ENCODE data around the gene SOD2.

Gene SOD2

GRCh38 chr6:159700970-159701369 lies 7.9 kb upstream of the SOD2 start:
- no peak overlapping the region for H3K27ac ChIP-seq (replicated peaks)
- H3K27me3 ChIP-seq (ENCODE audit: insufficient read depth, poor library complexity, severe bottlenecking): no peaks in the 10 kb centered on the region
- no peak overlapping the region for H3K4me3 ChIP-seq (replicated peaks; ENCODE audit: insufficient read depth, low read length)
- TF ChIP-seq REST (IDR thresholded peaks at IDR 0.05; ENCODE audit: insufficient replicate concordance, low read depth) (no peak), POLR2AphosphoS5 (IDR thresholded peaks at IDR 0.05; ENCODE audit: low read depth) (no peak), CTCF (IDR thresholded peaks at IDR 0.05; ENCODE audit: insufficient read depth, low read length) (no peak), SPI1 (IDR thresholded peaks at IDR 0.05; ENCODE audit: borderline replicate concordance, low read depth) (no peak), GABPA (IDR thresholded peaks at IDR 0.05; ENCODE audit: low read depth) (no peak)
- DNase-seq (ENCODE audit: low read depth in 1 of 2, low spot score in 1 of 2): no peak

- H3K27me3 ChIP-seq (ENCODE audit: insufficient read depth, poor library complexity, severe bottlenecking): no peaks in the 10 kb centered on the region
- TF ChIP-seq SPI1 (IDR thresholded peaks at IDR 0.05; ENCODE audit: borderline replicate concordance, low read depth) (no peak), CTCF (IDR thresholded peaks at IDR 0.05; ENCODE audit: insufficient read depth, low read length) (no peak), POLR2AphosphoS5 (IDR thresholded peaks at IDR 0.05; ENCODE audit: low read depth) (no peak), GABPA (IDR thresholded peaks at IDR 0.05; ENCODE audit: low read depth) (no peak), REST (IDR thresholded peaks at IDR 0.05; ENCODE audit: insufficient replicate concordance, low read depth) (no peak)
- no peak overlapping the region for H3K27ac ChIP-seq (replicated peaks)
- no peak for DNase-seq (ENCODE audit: low read depth in 1 of 2, low spot score in 1 of 2)
- no peak overlapping the region for H3K4me3 ChIP-seq (replicated peaks; ENCODE audit: insufficient read depth, low read length)
Observed at GRCh38 chr6:159695984-159696383, 2.9 kb upstream of the SOD2 start.

GRCh38 chr6:159693894-159694545 lies 979 bp upstream of the SOD2 start:
- Histone ChIP-seq H3K27me3 (ENCODE audit: insufficient read depth, poor library complexity, severe bottlenecking) (no peaks in the 10 kb centered on the region), H3K27ac (replicated peaks) (peak overlapping the region; percentile 96), H3K4me3 (replicated peaks; ENCODE audit: insufficient read depth, low read length) (peak overlapping the region; percentile 80)
- TF ChIP-seq POLR2AphosphoS5 (IDR thresholded peaks at IDR 0.05; ENCODE audit: low read depth) (peak; percentile 64), GABPA (IDR thresholded peaks at IDR 0.05; ENCODE audit: low read depth) (no peak), SPI1 (IDR thresholded peaks at IDR 0.05; ENCODE audit: borderline replicate concordance, low read depth) (0 out of 2 replicates have a peak, but pooled peaks have one; percentile 30), REST (IDR thresholded peaks at IDR 0.05; ENCODE audit: insufficient replicate concordance, low read depth) (no peak), CTCF (IDR thresholded peaks at IDR 0.05; ENCODE audit: insufficient read depth, low read length) (no peak)
- peak; percentile 69 to 81 for DNase-seq (ENCODE audit: low read depth in 1 of 2, low spot score in 1 of 2)
